GM12874 (cell line): ENCODE data around the gene AMN1.

Experiments used
- TF ChIP-seq, protein P1 (sequence below): IDR thresholded peaks from 2 replicates; pipeline ENCODE4 v1.5.1; 2011; ENCODE audit warnings: low read depth, mild to moderate bottlenecking, control low read depth, low read length, moderate library complexity; ENCODE audit not compliant: insufficient read depth

Gene AMN1

DNA sequence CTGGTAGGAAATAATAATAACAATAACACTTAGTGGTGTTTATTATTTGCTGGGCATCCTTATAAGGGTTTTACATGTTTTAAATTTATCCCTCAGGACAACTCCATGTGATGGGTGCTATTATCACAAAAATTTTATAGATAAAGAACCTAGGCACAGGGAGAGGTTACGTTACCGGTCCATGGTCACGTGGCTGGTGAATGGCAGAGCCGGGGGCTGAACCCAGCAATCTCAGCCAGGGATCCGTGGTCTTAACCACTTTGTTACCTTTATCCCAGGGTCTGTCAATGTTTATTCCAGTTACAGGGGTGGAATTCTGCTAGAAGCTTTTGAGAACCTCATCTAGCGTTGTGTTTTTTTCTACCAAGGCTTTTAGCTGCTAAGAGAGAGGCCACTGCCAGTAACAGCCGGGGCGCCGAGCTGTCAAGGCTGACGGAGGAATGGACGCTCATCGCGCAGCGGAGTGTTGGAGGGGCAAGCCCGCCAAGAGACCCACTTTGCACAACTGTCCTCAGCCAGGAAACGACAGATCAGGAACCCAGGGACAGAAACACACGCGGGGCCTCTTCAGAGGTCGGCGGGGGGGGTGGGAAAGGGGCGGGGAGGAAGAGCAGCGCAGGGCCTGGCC, 418 bp downstream of the AMN1 start:
- TF ChIP-seq, protein P1, sequence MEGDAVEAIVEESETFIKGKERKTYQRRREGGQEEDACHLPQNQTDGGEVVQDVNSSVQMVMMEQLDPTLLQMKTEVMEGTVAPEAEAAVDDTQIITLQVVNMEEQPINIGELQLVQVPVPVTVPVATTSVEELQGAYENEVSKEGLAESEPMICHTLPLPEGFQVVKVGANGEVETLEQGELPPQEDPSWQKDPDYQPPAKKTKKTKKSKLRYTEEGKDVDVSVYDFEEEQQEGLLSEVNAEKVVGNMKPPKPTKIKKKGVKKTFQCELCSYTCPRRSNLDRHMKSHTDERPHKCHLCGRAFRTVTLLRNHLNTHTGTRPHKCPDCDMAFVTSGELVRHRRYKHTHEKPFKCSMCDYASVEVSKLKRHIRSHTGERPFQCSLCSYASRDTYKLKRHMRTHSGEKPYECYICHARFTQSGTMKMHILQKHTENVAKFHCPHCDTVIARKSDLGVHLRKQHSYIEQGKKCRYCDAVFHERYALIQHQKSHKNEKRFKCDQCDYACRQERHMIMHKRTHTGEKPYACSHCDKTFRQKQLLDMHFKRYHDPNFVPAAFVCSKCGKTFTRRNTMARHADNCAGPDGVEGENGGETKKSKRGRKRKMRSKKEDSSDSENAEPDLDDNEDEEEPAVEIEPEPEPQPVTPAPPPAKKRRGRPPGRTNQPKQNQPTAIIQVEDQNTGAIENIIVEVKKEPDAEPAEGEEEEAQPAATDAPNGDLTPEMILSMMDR: no peak

DNA sequence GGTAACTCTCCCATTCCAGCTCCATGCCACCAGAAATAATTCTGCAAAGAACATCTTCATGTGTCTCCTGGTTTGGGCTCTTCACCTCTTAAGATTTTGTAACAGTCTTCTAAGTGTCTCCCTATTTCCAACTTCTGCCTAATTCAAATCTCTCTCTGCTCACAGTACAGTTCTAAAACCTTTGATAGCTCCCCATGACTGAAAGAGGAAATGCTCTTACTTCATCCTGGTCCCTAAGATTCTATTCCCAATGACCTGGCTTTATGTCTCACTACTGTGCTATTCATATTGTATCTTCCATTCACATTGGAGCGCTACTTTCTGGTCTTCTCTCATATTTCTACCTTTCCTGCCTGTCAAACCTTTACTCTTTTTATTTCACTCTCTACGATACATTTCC, 1.6 kb downstream of the AMN1 start:
- TF ChIP-seq, protein P1: no peak

DNA sequence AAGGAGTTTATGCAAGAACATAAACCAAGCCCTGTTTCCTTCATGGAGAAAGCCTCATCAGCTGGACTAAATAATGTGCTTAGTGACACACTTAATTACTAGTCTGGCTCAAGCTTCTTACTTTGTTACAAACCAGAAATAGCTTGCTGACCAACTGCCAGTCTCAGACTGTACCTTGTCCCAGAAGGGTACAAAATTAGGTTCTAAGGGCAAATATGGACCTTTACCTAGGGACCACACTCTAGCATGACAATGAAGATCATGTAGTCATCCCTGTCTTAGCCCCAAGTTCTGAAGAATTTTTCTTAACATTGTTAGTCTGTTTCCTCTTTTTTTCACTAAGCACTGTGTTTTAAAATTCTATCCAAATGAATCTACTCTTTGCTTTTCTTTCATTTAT, 2.2 kb downstream of the AMN1 start:
- TF ChIP-seq, protein P1: no peak

DNA sequence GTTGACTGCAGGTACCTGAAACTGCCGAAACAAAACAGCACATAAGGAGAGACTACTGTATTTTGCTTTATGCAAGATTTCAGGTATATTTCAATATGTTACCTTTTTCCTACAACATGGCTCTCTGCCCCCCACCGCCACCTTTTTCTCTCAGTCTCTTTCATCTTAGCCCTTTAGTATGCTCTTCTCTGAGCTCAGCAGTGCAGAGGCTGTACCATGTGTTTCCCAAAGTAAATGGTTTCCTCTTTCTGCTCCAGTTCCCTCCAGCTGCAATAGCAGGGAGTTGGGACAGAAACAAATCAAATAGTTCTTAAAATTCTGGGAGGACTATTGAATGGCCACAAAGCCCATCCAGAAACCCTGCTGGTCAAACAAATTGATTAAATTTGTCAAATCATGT, 4.3 kb downstream of the AMN1 start:
- TF ChIP-seq, protein P1: no peak

DNA sequence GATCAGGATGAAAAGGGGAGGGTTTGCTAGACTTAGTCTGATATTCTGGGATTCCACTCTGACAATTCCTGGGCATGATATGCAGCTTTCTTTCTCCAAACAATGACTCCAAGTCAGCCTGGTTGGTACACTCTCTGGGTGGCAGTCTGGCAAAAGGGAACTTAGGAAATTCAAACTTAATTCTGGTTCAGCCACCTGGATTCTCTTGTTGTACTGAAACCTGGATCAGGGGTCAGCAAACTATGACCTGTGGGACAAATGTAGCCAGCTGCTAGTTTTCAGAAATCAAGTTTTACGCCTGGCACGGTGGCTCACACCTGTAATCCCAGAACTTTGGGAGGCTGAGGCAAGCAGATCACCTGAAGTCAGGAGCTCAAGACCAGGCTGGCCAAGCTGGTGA, 6.2 kb downstream of the AMN1 start:
- TF ChIP-seq, protein P1: no peak

DNA sequence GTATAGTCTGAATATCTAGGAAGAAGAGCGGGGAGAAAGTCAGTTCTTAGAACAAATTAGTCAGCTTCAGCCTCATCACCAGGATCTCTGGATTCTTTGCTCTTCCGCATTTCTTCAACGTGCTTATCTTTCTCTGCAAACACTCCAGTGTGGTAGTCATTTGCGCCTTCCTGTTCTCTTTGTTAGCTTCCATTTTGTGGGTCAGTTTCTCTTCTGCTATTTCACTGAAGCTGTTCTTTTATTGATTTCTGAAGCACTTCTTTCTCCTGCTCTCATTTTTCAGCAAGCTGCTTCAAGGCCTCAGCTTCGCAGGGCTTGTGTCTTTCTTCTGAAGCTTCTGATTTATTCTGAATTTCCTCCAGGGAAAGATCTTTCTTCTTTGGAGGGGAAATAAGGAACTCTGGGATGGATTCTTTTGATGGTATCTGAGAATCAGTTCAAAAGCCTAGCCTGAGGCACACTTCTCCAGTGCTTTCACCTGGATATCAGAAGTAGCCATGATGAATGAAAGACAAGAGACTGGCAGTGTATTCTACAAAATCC, 13.5 kb downstream of the AMN1 start:
- TF ChIP-seq, protein P1: no peak

DNA sequence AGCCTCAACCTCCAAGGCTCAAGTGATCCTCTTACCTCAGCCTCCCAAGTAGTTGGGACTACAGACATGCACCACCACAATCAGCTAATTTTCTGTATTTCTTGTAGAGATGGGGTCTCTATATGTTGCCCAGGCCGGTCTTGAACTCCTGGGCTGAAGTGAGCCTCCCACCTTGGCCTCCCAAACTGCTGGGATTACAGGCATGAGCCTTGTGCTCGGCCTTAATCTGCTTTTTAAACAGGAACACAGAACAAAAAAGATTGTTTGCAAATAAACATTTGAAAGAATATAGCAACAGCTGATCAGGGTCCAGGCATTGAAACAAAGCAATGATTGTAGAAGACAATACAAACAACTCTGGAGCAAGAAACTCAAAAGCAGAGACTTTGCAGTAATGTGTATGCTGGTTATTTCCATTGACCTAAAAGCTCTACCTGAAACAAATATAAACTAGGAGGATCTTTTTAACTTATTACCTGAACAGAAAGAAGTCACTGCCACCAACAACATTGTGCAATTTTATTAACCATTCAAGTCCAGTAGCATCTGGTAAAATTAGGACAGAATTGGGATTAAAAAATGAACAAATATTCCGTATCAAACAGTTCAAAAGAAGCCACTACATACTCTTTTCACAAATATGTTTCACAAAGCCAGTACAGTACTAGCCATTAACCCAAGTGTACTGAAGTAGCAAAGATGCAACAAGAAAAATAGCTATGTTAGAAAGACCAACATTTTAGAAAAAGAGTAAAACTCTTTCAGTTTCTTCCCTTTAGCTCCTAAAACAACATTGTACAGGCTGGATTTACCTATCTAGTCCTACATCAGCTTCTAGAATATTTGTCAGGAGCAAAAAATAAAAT, 14.2 kb downstream of the AMN1 start:
- TF ChIP-seq, protein P1: no peak
